H1 (cell line): ENCODE measurements around the gene GTF2E1. TPM values are rescaled to one million over a fixed set of nuclear protein-coding genes. Genes with fewer than 3 reads are reported as not detected.

ENCODE experiments used
- BCL11A ChIP-seq, 2 experiments: IDR thresholded peaks; one replicate each; pipeline ENCODE4 v1.6.1; 2011; ENCODE audit warnings: low read depth in 2 of 2, low read length in 2 of 2, mild to moderate bottlenecking in 2 of 2
- CHD1 ChIP-seq: IDR thresholded peaks from 2 replicates; pipeline ENCODE4 v1.6.1; 2012; ENCODE audit warnings: low read depth, low read length, improper control_type of control experiment
- EGR1 ChIP-seq: IDR thresholded peaks from 2 replicates; pipeline ENCODE4 v1.6.1; 2011; ENCODE audit warnings: low read depth, low read length, borderline replicate concordance
- SIRT6 ChIP-seq: IDR thresholded peaks from one replicate; pipeline ENCODE4 v1.7.1; 2012; ENCODE audit warnings: low read length, inconsistent platforms
- SP4 ChIP-seq: IDR thresholded peaks from 2 replicates; pipeline ENCODE4 v1.6.1; 2012; ENCODE audit warnings: low read length, inconsistent platforms
- polyA plus RNA-seq, 7 experiments: library from polyadenylated mRNA; depleted of rRNA in 3 of 7; stranded (reverse) in 5 of 7; unstranded in 2 of 7; fragments of >200 nt in 5 of 7; fragments of 200-250 nt in 2 of 7; gene quantifications; 1 replicate in 5 of 7; 2 replicates in 1 of 7; 4 replicates in 1 of 7; pipeline versions ENCODE4 v1.2.1 to v1.2.3, GENCODE V29; 2011 to 2013; ENCODE audit warnings: missing spikeins in 2 of 7, mixed read lengths in 2 of 7
- total RNA-seq: library from RNA; stranded (reverse); fragmentation: NEBNext Ultra II Directional; extraction: Animal tissue kit (Norgen Biotek cat#: 25700); gene quantifications from 2 replicates; pipeline ENCODE4 v1.2.1, GENCODE V29; 2021

Gene GTF2E1
- total and polyA plus RNA-seq, 2 of the 8 experiments (the other 6 are each of a cell fraction or from before 2014, with no cell fraction given): 37.4 to 73.3 TPM

GRCh38 chr3:120710369-120710768 is 32.2 kb upstream of the GTF2E1 start (continued):
- no peak for TF ChIP-seq BCL11A (IDR thresholded peaks at IDR 0.05; ENCODE audit: low read depth in 2 of 2, low read length in 2 of 2)
- TF ChIP-seq SIRT6: no peak
- no peak for TF ChIP-seq CHD1
- no peak for TF ChIP-seq SP4
- TF ChIP-seq EGR1: no peak
